ENCODE results near the gene NFIA. TPM values are rescaled to one million over a fixed set of nuclear protein-coding genes. Genes with fewer than 3 reads are reported as not detected.

NFIA gene
- total and polyA plus RNA-seq, 2 donors (not counting 1 experiment from before 2014, with no cell fraction given) = 0.28 to 0.54 TPM

DNA sequence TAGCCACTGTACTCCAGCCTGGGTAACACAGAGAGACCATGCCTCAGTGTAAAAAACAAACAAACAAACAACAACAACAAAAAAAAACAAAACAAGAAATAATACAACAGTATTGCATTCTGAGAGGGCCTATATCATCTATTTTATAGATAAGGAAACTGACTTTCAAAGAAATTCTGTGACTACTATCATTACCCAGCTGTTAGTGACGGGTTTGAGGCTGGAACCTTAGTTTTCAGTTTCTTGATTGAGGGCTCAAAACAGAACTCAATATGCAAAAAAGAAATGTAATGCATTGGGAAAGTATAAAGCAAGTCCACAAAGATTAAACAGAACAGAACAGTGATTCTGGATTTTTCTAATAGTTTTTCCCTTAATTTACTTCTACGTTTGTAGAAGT, 149.4 kb downstream of the NFIA start:
- intact Hi-C loops (cut with micrococcal nuclease) = no loop called here
- H3K4me1 Mint-ChIP-seq = no peaks in the 10 kb centered on the region

DNA sequence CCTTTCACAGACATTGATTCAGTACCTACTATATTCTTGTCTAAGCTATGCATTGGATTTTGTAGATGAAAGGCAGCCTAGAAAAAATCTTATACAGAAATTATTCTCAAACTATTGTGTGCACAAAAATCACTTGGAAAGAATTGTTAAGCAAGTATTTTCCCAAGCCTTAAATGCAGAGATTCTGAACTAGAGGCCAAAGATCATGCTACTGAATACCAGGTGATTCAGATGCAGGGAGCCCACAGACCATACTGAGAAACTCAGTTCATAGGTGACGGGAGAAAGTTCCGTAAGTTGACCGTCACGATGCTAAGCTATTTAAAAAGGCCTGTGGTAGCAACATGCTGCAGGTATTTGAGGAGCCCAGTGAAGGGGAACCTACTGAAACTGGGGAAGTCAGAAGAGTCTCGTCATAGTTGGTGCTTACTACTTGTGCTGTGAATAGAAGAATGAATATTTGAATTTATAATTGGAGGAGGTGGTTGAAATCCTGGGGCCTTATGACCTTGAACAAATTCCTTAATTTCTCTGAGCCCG, 150.8 kb downstream of the NFIA start:
- H3K27me3 ChIP-seq (replicated peaks in 1 of 4; ENCODE audit: control extremely low read depth in 1 of 4, control insufficient read depth in 3 of 4, insufficient read depth in 4 of 4, low read length in 3 of 4) = no peaks in the 10 kb centered on the region
- WGBS (ENCODE audit: insufficient coverage) = 86% methylated on average over 5 of the region's 6 CpGs
- H3K4me3 ChIP-seq (ENCODE audit: control extremely low read depth in 1 of 5, extremely low read depth in 1 of 5, insufficient read depth in 1 of 5, low read depth in 2 of 5, low read length in 4 of 5) = no peak overlapping the region
- peaks cover 0 to 1% (median 0%) of the 10 kb centered on the region in 3 donors for H3K9me3 ChIP-seq (ENCODE audit: control extremely low read depth in 1 of 3, control insufficient read depth in 2 of 3, insufficient read depth in 1 of 3, low read length in 2 of 3)
- POLR2A ChIA-PET = no interaction called here
- H3K36me3 ChIP-seq (replicated peaks in 1 of 2; ENCODE audit: control extremely low read depth in 1 of 2, control insufficient read depth in 1 of 2, extremely low read depth in 1 of 2, insufficient read depth in 2 of 2, low read length in 1 of 2) = no peaks in the 10 kb centered on the region
- no peak overlapping the region for H2AFZ ChIP-seq (ENCODE audit: insufficient read depth, low read depth, low read length, poor library complexity, severe bottlenecking)
- DNase-seq = no peak
- CTCF ChIA-PET = no interaction called here
- Mint-ChIP-seq H3K27me3 (peaks cover 7% of the 10 kb centered on the region), H3K4me3 (no peak overlapping the region), H3K9me3 (ENCODE audit: insufficient read depth) (no peaks in the 10 kb centered on the region), H3K27ac (no peak overlapping the region), H3K4me1 (no peaks in the 10 kb centered on the region)
- H3K4me1 ChIP-seq (ENCODE audit: control insufficient read depth in 2 of 2, insufficient read depth in 2 of 2, low read length in 2 of 2) = no peaks in the 10 kb centered on the region
- no peaks in the 10 kb centered on the region for H4K20me1 ChIP-seq (ENCODE audit: control insufficient read depth, insufficient read depth, low read length, poor library complexity, severe bottlenecking)
- H3K27ac ChIP-seq (ENCODE audit: low read length in 2 of 2) = no peak overlapping the region
- no peak overlapping the region for H3K9ac ChIP-seq (ENCODE audit: low read length)
- TF ChIP-seq, protein P1, sequence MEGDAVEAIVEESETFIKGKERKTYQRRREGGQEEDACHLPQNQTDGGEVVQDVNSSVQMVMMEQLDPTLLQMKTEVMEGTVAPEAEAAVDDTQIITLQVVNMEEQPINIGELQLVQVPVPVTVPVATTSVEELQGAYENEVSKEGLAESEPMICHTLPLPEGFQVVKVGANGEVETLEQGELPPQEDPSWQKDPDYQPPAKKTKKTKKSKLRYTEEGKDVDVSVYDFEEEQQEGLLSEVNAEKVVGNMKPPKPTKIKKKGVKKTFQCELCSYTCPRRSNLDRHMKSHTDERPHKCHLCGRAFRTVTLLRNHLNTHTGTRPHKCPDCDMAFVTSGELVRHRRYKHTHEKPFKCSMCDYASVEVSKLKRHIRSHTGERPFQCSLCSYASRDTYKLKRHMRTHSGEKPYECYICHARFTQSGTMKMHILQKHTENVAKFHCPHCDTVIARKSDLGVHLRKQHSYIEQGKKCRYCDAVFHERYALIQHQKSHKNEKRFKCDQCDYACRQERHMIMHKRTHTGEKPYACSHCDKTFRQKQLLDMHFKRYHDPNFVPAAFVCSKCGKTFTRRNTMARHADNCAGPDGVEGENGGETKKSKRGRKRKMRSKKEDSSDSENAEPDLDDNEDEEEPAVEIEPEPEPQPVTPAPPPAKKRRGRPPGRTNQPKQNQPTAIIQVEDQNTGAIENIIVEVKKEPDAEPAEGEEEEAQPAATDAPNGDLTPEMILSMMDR (IDR thresholded peaks at IDR 0.05) = no peak
- no peak overlapping the region for H3K4me2 ChIP-seq (replicated peaks; ENCODE audit: low read depth, low read length, poor library complexity, severe bottlenecking)
- no peak for ATAC-seq (ENCODE audit: low read depth)
- intact Hi-C loops (cut with micrococcal nuclease) = no loop called here
- H3K79me2 ChIP-seq (ENCODE audit: control insufficient read depth, insufficient read depth, low read length) = no peaks in the 10 kb centered on the region

More for the DNA sequence above, 149.4 kb downstream of the NFIA start:
- Histone ChIP-seq H3K4me3 (ENCODE audit: control extremely low read depth in 1 of 5, extremely low read depth in 1 of 5, insufficient read depth in 1 of 5, low read depth in 2 of 5, low read length in 4 of 5) (no peak overlapping the region), H4K20me1 (ENCODE audit: control insufficient read depth, insufficient read depth, low read length, poor library complexity, severe bottlenecking) (no peaks in the 10 kb centered on the region), H3K9ac (ENCODE audit: low read length) (no peak overlapping the region), H3K27ac (ENCODE audit: low read length in 2 of 2) (no peak overlapping the region), H3K9me3 (ENCODE audit: control extremely low read depth in 1 of 3, control insufficient read depth in 2 of 3, insufficient read depth in 1 of 3, low read length in 2 of 3) (peaks cover 0 to 1% (median 0%) of the 10 kb centered on the region in 3 donors), H3K36me3 (replicated peaks in 1 of 2; ENCODE audit: control extremely low read depth in 1 of 2, control insufficient read depth in 1 of 2, extremely low read depth in 1 of 2, insufficient read depth in 2 of 2, low read length in 1 of 2) (no peaks in the 10 kb centered on the region), H3K4me1 (ENCODE audit: control insufficient read depth in 2 of 2, insufficient read depth in 2 of 2, low read length in 2 of 2) (no peaks in the 10 kb centered on the region), H2AFZ (ENCODE audit: insufficient read depth, low read depth, low read length, poor library complexity, severe bottlenecking) (no peak overlapping the region), H3K27me3 (replicated peaks in 1 of 4; ENCODE audit: control extremely low read depth in 1 of 4, control insufficient read depth in 3 of 4, insufficient read depth in 4 of 4, low read length in 3 of 4) (no peaks in the 10 kb centered on the region), H3K79me2 (ENCODE audit: control insufficient read depth, insufficient read depth, low read length) (no peaks in the 10 kb centered on the region), H3K4me2 (replicated peaks; ENCODE audit: low read depth, low read length, poor library complexity, severe bottlenecking) (no peak overlapping the region)
- ATAC-seq (ENCODE audit: low read depth) (no peak), DNase-seq (no peak)
- H3K27ac Mint-ChIP-seq = no peak overlapping the region
- peaks cover 7% of the 10 kb centered on the region for H3K27me3 Mint-ChIP-seq
- no peaks in the 10 kb centered on the region for H3K9me3 Mint-ChIP-seq (ENCODE audit: insufficient read depth)
- CTCF ChIA-PET = no interaction called here
- TF ChIP-seq, protein P1 (IDR thresholded peaks at IDR 0.05) = no peak
- TF ChIP-seq EZH2 (IDR thresholded peaks at IDR 0.05; ENCODE audit: borderline replicate concordance, insufficient read depth, low read depth, low read length, poor library complexity, severe bottlenecking) = no peak
- POLR2A ChIA-PET = no interaction called here
- no CpG with 5 or more reads among the region's 2 CpGs for WGBS (ENCODE audit: insufficient coverage)
- H3K4me3 Mint-ChIP-seq = no peak overlapping the region

Measured in B cell (primary cell).